Heart left ventricle (tissue), 13 donors: ENCODE results near the gene PTPRN2.

Experiments
- CTCF ChIP-seq, 12 donors: fragments of 200-600 bp; sonication (generic) in 4 of 12; IDR thresholded peaks; one replicate each; pipeline versions ENCODE4 v1.5.0 to v1.8.0; 2018 to 2022; ENCODE audit warnings: antibody characterized with exemption in 12 of 12, mild to moderate bottlenecking in 5 of 12
- POLR2A ChIP-seq, 2 donors: fragments of 450-650 bp; IDR thresholded peaks; one replicate each; pipeline ENCODE4 v1.6.1; 2017; ENCODE audit warnings: antibody characterized with exemption in 2 of 2, mild to moderate bottlenecking in 2 of 2, moderate library complexity in 2 of 2
- donor health status: ischemic (EF 13 %, LVEDD 7.1; RV severe dilation, severe dysfunction).
- donor health status: DM: no; HTN: yes; CAD: no.
- donor health status: DM: no; HTN: no; CAD: no.
- donor health status: ischemic (EF 25% LVEDD 6.9; RV normal size, moderate dysfunction).
- donor health status: ischemic (EF 25% LVEDD 5.7; RV mildly dilated, moderate dysfunction).
- donor health status: ischemic (EF 35%, LVEDD 5.7; RV mildly dilated, moderate dysfunction).
- donor health status: nonischemic (EF 11% LVEDD 7.7; RV severe dilation, severe dysfunction).
- donor health status: DM: yes; HTN: yes; CAD: no.
- donor health status: PGD.
- donor health status: ischemic (EF 29% LVEDD 5.4; RV normal size, mild dysfunction).
- donor health status: nonischemic (EF 23%, LVEDD 6.1; RV moderate dilation, normal function).

DNA sequence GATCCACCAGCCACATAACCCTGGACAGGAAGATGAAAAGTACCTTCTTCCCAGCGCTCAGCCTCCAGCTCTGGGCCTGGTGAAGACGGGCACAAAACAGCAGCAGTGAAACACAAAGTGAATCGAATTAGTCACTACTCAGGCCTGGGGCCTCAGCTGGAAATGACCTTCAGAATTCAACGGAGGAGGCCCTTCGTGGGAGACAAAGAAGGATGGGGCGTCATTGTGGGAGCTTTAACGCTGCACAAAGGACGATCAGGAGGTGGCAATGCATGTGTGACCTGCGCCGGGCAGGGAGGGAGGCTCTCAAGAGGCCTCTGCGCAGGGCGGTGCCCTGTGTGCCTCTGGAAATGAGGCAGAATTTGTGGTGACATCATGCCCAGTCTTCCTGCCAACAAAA lies 1089.0 kb downstream of the PTPRN2 start:
- TF ChIP-seq CTCF (IDR thresholded peaks at IDR 0.05) (no peak), POLR2A (IDR thresholded peaks at IDR 0.05) (no peak)
